HepG2 (cell line): ENCODE data around the gene PCGF6. TPM values are rescaled to one million over a fixed set of nuclear protein-coding genes. Genes with fewer than 3 reads are reported as not detected.

Experiments
- HMGXB3 ChIP-seq: sonication (generic); formaldehyde crosslinking; IDR thresholded peaks from 2 replicates; pipeline ENCODE4 v1.4.0; 2020; ENCODE audit warnings: missing genetic modification reagents, borderline replicate concordance
- KAT2B ChIP-seq: fragments of 150-350 bp; IDR thresholded peaks from 2 replicates; pipeline ENCODE4 v1.6.1; 2014; ENCODE audit warnings: low read depth, low read length, borderline replicate concordance
- NR2F2 ChIP-seq: IDR thresholded peaks from 2 replicates; pipeline ENCODE4 v1.6.1; 2012; ENCODE audit warnings: low read depth, inconsistent platforms, borderline replicate concordance
- REL ChIP-seq: sonication (generic); formaldehyde crosslinking; conservative IDR thresholded peaks from 2 replicates; pipeline ENCODE4 v1.8.0; 2022; ENCODE audit warnings: mild to moderate bottlenecking, missing genetic modification reagents, moderate library complexity
- RELA ChIP-seq: sonication (generic); formaldehyde crosslinking; IDR thresholded peaks from 2 replicates; pipeline ENCODE4 v1.4.0; 2020; ENCODE audit warnings: missing genetic modification reagents
- TCF7L2 ChIP-seq: IDR thresholded peaks from 2 replicates; pipeline ENCODE4 v1.6.1; 2011; ENCODE audit warnings: mild to moderate bottlenecking, low read depth, low read length, moderate library complexity
- ZBTB21 ChIP-seq: sonication (generic); formaldehyde crosslinking; IDR thresholded peaks from 2 replicates; pipeline ENCODE4 v1.4.0; 2020; ENCODE audit warnings: missing genetic modification reagents
- ZHX2 ChIP-seq, 2 experiments: sonication (generic) in 1 of 2; formaldehyde crosslinking in 1 of 2; IDR thresholded peaks; 2 replicates each; pipeline versions ENCODE4 v1.6.1 to v1.9.0; 2014 to 2022; ENCODE audit warnings: antibody characterized with exemption in 1 of 2, borderline replicate concordance in 1 of 2, inconsistent platforms in 1 of 2, low read depth in 1 of 2, missing genetic modification reagents in 1 of 2
- ZNF224 ChIP-seq: sonication (generic); formaldehyde crosslinking; IDR thresholded peaks from 2 replicates; pipeline ENCODE4 v1.5.0; 2020; ENCODE audit warnings: mild to moderate bottlenecking, missing genetic modification reagents
- ZNF614 ChIP-seq: IDR thresholded peaks from 2 replicates; pipeline ENCODE4 v1.6.1; 2018; ENCODE audit warnings: missing biosample characterization, missing genetic modification reagents, inconsistent platforms, borderline replicate concordance
- polyA plus RNA-seq, 8 experiments: library from polyadenylated mRNA; depleted of rRNA in 3 of 8; stranded (reverse) in 7 of 8; unstranded in 1 of 8; fragments of >200 nt; fragmentation: Illumina TruSeq in 4 of 8; extraction: Trizol in 4 of 8; gene quantifications; 2 replicates each; pipeline versions ENCODE4 v1.2.1 to v1.2.3, GENCODE V29; 2011 to 2016; ENCODE audit warnings: low read depth in 4 of 8, missing spikeins in 1 of 8, mixed read lengths in 1 of 8; ENCODE audit not compliant: insufficient read depth in 1 of 8
- total RNA-seq, 5 experiments: library from RNA; depleted of rRNA; stranded (reverse); fragments of >200 nt; fragmentation: Illumina TruSeq; extraction: Trizol; gene quantifications; 2 replicates each; pipeline ENCODE4 v1.2.3, GENCODE V29; 2016; ENCODE audit warnings: low read depth in 1 of 5
- TF ChIP-seq, protein P1 (sequence below): IDR thresholded peaks from 2 replicates; pipeline ENCODE4 v1.6.1; 2016
- TF ChIP-seq, protein P2 (sequence below): sonication (generic); formaldehyde crosslinking; IDR thresholded peaks from 2 replicates; pipeline ENCODE4 v1.5.1; 2020; ENCODE audit warnings: mild to moderate bottlenecking, missing genetic modification reagents

The PCGF6 gene
- total and polyA plus RNA-seq, 2 of the 13 experiments (the other 11 are each of a cell fraction or from before 2014, with no cell fraction given) = 5.2 to 19.4 TPM

GRCh38 chr10:103396067-103396788 is 45.3 kb upstream of the PCGF6 start, which contains the start of the genes ATP5MK and PDCD11 (continued):
- no peak; the same call in 1 of the 2 replicates for TF ChIP-seq ZBTB21 (CRISPR knock-in tag)
- TF ChIP-seq, protein P1, sequence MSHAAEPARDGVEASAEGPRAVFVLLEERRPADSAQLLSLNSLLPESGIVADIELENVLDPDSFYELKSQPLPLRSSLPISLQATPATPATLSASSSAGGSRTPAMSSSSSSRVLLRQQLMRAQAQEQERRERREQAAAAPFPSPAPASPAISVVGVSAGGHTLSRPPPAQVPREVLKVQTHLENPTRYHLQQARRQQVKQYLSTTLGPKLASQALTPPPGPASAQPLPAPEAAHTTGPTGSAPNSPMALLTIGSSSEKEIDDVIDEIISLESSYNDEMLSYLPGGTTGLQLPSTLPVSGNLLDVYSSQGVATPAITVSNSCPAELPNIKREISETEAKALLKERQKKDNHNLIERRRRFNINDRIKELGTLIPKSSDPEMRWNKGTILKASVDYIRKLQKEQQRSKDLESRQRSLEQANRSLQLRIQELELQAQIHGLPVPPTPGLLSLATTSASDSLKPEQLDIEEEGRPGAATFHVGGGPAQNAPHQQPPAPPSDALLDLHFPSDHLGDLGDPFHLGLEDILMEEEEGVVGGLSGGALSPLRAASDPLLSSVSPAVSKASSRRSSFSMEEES = peak; percentile 23; the same call in 1 of the 2 replicates
- peak; percentile 93; the same call in 1 of the 2 replicates for TF ChIP-seq ZNF224
- TF ChIP-seq, protein P2, sequence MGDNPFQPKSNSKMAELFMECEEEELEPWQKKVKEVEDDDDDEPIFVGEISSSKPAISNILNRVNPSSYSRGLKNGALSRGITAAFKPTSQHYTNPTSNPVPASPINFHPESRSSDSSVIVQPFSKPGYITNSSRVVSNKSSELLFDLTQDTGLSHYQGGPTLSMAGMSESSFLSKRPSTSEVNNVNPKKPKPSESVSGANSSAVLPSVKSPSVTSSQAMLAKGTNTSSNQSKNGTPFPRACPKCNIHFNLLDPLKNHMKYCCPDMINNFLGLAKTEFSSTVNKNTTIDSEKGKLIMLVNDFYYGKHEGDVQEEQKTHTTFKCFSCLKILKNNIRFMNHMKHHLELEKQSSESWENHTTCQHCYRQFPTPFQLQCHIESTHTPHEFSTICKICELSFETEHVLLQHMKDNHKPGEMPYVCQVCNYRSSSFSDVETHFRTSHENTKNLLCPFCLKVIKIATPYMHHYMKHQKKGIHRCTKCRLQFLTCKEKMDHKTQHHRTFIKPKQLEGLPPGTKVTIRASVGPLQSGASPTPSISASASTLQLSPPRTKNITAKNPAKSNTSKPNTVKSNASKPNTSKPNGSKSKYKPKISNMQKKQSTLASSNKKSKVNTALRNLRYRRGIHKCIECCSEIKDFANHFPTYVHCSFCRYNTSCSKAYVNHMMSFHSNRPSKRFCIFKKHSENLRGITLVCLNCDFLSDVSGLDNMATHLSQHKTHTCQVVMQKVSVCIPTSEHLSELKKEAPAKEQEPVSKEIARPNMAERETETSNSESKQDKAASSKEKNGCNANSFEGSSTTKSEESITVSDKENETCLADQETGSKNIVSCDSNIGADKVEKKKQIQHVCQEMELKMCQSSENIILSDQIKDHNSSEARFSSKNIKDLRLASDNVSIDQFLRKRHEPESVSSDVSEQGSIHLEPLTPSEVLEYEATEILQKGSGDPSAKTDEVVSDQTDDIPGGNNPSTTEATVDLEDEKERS (CRISPR knock-in tag) = no peak
- TF ChIP-seq ZHX2 (IDR thresholded peaks at IDR 0.05; ENCODE audit: low read depth) = peak; percentile 58; the same call in 1 of the 2 replicates
- no peak for TF ChIP-seq ZHX2 (CRISPR knock-in tag; IDR thresholded peaks at IDR 0.05; ENCODE audit: borderline replicate concordance)
- peak; percentile 72; the same call in 1 of the 2 replicates for TF ChIP-seq REL (CRISPR knock-in tag)
- peak; percentile 55; the same call in 1 of the 2 replicates for TF ChIP-seq HMGXB3 (CRISPR knock-in tag)
- peak; percentile 82; the same call in 1 of the 2 replicates for TF ChIP-seq ZNF614 (CRISPR knock-in tag)
- TF ChIP-seq TCF7L2 = no peak
- TF ChIP-seq NR2F2 = no peak
- no peak for TF ChIP-seq KAT2B
- TF ChIP-seq RELA = peak; percentile 63; the same call in 1 of the 2 replicates
